ENCODE measurements around the gene TBX4.

- TF ChIP-seq CTCF (IDR thresholded peaks at IDR 0.05; ENCODE audit: low read depth, low read length, missing input control) = no peak
- no peak for TF ChIP-seq TAF1 (conservative IDR thresholded peaks at IDR 0.05)
- no peak for TF ChIP-seq YY1 (IDR thresholded peaks at IDR 0.05)
- TF ChIP-seq NR2F2 (IDR thresholded peaks at IDR 0.05) = no peak
- no peak for TF ChIP-seq GABPA (IDR thresholded peaks at IDR 0.05 in 1 of 2, conservative IDR thresholded peaks at IDR 0.05 in 1 of 2)
- no peak for TF ChIP-seq SP1 (IDR thresholded peaks at IDR 0.05)
- TF ChIP-seq ATF3 (IDR thresholded peaks at IDR 0.05) = no peak
- no peak for TF ChIP-seq MAX (IDR thresholded peaks at IDR 0.05)
- TF ChIP-seq ZBTB33 (IDR thresholded peaks at IDR 0.05) = no peak
- no peak for TF ChIP-seq REST (IDR thresholded peaks at IDR 0.05)
- TF ChIP-seq FOXA1 (IDR thresholded peaks at IDR 0.05) = no peak
- no peak for TF ChIP-seq RAD21 (IDR thresholded peaks at IDR 0.05)
These were observed 42.3 kb downstream of the TBX4 start for GRCh38 chr17:61494325-61495160.

All from liver (tissue), 3 donors.